HG03342 (cell line): ENCODE data around the gene SIX3.

Source experiments
- ATAC-seq: cut with Tn5 transposase; IDR thresholded peaks from one replicate; pipeline ENCODE4 v1.9.1; 2021; ENCODE audit warnings: mild to moderate bottlenecking, moderate library complexity; ENCODE audit not compliant: unreplicated experiment

The SIX3 gene

GRCh38 chr2:44980751-44981713 lies 39.5 kb downstream of the SIX3 start:
- no peak for ATAC-seq

GRCh38 chr2:44981714-44982108 lies 40.2 kb downstream of the SIX3 start:
- ATAC-seq: no peak

- ATAC-seq: no peak
Measured at GRCh38 chr2:44983836-44984604, 42.5 kb downstream of the SIX3 start.

- no peak for ATAC-seq
Measured at GRCh38 chr2:44989176-44989575, 47.7 kb downstream of the SIX3 start.

GRCh38 chr2:44994377-44994776 lies 52.9 kb downstream of the SIX3 start:
- ATAC-seq: no peak
